GM19397 (cell line): ENCODE measurements around the gene FAM219A.

Experiments
- ATAC-seq: cut with Tn5 transposase; IDR thresholded peaks from one replicate; pipeline ENCODE4 v1.9.1; 2021; ENCODE audit warnings: mild to moderate bottlenecking, moderate library complexity; ENCODE audit not compliant: unreplicated experiment

Gene FAM219A

DNA sequence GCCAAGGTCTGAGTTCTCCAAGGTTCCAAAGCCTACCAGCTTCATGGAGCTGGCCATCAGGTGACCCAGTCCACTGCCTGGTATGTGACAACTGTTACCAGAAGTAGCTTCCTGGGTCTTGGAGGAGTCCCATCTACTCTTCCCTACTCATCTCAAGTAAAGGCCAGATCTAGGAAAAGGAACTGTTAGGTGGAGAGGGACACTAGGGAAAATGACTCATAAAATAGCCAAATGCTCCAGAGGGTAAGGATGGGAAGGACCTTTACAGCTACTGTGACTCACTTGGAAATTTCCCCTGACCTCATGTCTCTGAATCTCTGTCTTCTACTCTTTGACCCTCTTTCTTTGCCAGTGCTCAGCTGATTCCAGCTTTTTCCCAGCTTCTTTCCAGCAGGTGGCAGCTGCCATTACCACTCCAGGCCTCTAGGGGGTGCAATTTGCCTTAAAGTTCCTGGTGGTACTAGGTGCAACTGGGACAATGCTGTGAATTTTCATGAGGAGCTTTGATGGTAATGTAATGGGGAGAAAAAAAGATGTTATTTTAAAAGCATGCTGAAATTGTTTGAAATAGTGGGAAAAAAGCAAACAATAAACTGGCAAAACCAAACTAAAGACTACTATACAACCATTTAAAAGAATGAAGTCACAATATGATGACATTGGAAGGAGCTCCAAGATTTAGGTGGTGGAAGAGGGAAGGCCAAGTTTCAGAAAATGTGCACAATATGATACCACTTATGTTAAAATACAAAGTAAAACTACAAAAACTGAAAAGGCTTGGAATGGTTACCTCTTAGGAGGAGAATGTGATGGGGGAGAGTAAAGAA, 54.6 kb downstream of the FAM219A start:
- no peak for ATAC-seq

DNA sequence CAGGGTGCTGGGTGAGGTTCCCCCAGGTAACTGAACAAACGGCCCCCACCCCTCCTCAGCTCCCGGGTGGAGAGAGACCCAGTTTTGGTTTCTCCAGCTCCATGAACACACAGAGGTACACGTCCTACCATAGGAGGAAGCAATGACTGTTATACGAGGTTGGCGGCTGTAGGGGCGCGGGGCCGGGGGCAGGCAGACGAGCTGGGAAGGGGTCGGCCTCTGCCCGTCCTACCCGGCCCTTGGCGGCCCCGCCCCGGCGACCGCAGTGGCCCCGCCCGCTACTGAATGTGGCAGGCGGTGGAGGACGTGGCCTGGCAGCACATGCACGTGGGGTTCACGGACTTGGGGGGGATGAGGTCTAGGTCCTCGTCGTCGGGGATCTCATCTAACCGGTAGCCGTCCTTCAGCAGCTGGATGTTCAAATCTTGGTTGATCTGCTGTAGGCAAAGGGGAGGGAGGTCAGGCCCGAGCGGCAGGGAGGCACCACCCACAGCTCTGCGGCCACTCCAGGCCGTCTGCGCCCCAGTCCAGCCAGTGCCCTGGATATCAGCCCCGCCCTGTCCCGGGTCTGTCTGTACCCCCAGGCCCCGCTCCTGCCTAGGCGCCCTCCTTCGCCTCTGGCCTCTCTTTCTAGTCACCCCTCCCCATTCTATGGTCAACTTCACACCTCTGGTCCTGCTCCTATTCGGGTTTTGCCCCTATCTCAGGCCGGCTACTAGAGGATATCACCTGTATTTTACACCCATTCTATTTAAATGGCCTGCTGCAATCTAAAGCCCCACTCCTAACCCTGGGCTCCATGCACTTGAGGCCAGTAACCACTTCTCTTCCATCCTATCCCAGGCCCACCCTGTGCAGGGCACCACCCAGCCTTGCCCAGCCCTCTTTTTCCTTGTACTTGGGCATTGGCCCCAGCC, 57.4 kb downstream of the FAM219A start:
- ATAC-seq = no peak

DNA sequence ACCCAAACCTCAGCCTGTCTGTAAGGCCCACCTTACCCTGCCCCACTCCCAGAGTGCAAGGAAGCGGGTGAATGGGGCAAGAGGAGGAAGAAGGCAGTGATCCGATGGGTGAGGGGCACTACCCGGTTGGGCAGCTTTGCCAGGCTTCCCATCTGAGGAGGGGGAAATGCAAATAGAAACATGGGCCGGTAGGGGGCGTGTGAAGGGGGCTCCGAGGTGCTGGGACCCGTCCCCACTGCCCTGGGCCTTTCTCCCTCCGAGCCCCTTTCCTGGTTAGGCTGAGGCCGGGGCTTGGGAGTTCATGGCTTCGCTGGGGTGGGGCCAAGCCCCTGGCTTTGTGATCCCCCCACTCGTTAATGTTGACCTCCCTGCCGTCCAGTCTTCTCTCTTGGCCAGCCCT, 58.1 kb downstream of the FAM219A start:
- no peak for ATAC-seq

DNA sequence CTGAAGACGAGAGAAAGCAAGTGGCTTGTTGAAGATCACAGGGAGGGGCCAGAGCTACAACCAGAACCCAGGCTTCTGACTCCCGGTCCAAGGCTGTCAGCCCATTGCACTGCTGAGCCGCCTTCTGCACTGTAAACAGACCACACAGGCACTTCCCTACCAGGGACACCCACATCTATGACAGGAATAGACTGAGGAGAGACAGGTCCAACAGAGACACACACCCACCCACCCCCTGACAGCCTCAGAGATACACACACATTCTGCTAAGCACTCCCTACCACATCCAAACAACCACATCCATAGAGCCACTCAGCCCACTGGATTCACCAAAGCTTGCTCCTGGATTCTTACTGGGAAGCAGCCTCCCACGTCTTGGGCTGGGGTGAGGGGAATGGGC, 58.6 kb downstream of the FAM219A start:
- no peak for ATAC-seq

DNA sequence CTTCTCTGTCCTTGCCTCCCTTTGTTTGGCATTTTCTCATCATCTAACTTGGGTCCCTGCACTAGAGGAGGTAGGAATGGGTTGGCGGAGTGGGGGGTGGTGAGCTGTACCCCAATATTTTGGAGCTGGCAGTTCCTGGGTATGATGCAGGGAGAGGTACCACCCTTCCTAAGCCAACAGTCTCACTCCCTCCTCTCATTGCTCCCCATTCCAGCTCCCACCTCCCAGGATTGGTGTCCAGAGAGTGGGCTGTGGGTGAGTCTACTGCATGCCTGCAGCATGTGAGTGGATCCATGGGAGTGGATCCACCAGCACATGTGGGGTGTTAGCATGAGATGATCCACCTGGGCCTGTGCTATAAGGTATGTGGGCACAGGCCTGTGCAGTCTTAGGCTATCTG, 59.5 kb downstream of the FAM219A start:
- ATAC-seq = no peak

DNA sequence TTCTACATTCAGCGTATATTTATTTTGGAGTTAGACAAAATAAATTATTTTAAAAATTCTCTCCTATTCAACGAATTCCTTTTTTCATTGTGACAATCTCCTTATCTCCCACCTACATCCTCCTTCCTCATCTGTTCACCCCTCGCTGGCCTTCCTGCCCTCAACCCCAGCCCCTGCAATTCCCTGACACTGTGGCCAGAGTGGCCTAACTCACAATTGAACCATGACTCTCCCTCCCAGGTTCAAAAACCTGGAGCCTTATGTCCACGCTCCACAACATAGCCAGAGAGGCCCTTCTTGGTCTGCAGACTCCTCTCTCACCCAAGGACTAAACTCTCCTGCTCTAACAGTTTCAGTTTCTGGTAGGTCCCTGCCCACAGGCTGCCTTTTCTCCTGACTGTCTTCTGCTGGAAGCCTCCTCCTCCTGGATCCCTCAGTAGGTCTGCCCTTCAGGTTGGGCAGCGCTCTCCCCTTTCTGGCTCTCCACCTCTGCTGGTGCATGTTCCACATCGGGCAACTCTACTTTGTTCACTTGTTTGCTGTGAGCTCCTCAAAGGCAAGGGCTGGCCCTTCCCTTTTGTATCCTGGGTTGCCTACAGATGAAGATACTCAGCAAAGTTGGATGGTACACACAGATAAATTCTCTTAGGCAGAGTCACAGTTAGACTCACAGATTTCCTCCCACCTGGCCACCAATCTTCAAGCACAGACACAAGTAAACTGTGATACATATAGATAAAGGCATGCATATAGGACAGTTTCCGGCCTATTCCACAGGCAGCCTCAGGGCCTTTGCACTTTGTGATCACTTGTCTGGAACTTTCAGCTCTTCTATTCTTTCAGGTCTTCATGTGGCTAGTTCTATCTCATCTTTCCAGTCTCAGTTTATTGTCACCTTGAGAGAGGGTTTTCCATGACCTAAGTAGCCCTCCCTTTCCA, 61.8 kb downstream of the FAM219A start:
- no peak for ATAC-seq

DNA sequence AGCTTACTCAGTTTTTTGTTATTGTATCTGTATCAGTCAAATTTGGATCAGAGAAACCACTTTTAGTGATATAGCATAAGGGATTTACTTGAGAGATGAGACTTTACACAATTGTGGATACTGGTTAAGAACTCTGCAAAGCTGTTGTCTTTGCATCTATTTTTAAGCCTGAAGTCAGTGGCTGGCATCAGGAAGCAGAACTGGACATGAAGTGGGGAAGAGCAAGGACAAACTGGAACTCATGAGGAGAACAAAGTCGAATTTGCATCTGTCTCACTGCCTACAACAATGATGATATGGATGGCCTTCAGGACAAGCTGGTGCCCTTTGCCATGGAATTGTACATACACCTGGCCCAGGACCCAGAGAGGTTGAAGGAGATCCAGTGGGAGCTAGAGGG, 65.9 kb downstream of the FAM219A start:
- ATAC-seq = no peak

DNA sequence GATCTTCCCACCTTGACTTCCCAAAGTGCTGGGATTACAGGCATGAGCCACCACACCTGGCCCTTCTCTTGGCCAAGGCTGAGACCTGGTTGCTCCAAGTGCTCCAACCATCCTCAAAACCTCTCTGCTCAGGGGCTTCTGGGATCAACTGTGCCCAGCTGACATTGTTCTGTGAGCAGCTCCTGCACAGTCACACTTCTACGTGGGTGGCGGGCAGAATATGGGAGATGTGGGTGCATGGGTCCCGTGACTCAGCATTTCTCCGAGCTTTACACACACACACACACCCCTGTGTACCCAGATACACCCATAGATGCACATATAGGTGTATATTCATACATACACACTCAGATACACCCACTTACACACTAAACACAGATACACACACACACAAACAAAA, 71.1 kb downstream of the FAM219A start:
- no peak for ATAC-seq

DNA sequence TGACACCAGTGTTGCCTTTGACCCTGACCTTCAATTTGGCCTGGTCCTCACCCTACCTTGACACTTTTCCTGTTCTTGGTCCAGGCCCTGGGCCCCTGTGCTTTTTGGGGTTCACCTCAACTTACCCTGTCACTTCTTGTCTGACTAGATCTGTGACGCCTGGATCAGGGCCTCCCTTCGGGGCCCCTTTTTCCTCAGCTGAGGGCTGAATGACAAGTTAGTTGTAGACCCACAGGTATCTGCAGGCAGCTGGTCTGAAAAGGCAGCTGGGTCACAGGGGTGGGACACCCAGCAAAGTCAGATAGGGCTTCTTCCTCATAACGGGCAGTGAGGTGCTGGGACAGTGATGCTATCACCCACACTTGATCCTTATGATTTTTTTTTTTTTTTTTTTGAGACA, 71.7 kb downstream of the FAM219A start:
- ATAC-seq = no peak

DNA sequence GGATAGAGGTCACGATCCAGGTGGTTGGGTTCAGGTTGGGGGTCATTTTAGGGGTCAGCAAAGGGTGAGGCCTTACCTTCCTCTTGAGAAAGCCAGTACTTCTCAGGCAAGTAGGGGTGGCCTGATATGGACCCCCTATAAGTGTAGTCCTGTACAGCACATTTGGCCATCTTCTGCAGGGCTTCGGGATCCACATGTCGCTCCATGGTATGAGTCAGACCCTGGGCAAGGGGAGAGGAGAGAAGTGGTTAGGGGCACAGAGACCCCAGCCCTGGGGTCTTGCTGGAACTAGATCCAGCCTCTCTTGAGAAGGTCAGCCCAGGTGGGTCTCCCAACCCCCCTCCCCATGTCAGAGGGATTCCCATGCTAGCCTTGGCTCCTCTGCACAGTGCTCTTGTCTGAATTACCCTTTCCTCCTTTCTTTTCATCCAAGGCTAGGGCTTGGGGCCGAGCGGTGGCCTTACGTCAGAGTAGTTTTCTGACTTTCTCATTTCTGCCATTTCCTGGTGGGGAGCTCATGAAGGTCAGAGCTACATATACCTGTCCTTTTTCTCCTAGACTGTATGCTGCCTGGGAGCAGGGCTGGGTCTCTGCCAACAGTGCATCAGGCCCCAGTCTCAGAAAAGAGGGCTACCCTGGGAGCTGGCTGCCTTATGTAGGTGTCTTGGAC, 72.7 kb downstream of the FAM219A start:
- ATAC-seq = no peak

DNA sequence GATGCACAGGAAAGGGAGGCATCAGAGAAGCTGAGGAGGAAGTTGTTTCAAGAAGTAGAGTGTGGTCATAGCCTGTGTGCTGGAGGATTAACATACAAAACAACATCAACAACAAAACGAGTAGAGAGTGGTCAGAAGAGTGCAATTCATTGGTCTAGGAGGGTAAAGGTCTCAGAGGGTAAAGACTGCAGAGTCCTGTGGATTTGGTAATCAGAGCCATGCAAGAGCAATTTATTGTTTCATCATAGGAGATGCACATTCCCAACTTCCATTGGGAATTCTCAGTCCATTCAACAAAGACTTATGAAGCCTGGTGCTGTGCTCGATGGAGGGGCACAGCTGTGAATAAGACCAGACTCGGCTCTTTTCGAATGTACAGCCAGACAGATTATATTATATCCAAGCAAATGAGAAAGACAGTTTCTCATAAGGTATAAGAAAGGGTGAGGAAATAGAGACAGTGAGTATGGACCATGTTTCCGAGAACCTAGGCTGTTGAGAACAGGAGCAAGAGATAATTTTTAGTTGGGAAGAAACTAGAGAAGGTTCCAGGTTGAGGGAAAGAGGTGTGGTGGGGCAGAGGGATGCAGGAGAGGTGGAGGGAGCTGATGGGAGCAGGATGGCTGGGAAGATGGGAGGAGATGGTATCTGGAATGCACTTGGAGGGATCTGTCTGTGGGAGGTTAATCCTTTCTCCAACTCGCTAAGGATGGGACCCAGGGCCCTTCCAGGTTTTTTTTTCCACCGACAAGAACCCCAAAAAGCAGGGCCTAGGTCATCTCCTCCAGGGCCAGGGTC, 73.8 kb downstream of the FAM219A start:
- ATAC-seq = no peak

DNA sequence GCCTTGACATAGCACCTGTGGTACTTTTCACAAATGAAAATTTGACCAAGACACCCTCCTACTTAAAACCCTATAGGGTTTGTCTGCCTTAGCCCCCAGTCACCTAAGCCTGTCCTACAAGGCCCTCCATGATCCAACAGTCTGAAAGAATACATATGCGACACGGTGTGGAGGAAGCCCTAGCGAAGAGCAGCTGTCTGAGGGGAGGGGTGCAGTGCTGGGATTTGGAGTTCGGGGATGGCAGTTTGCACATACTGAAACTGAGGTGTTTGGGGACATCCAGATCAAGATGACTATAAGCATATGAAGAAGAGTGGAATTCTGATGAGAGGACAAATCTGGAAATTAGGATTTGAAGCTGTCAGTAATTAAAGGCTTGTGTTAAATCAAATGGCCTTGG, 74.5 kb downstream of the FAM219A start:
- no peak for ATAC-seq

DNA sequence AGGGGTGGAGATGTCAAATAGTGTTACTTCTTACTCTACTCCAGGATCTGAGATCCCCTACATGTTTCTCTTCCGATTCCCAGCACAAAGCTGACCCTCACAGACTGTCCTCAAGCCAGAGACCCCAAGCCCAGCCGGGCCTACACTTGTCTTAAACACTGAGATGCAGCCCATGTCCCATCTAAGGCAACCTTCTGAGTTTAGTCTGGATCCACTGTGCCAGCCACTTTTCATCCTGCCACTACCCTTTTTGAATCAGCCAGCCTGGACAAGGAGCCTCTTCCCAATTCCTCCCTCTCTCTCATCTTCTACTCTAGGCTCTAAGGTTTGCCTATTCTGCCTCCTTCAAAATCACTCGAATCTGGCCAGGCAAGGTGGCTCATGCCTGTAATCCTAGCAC, 75.5 kb downstream of the FAM219A start:
- no peak for ATAC-seq

DNA sequence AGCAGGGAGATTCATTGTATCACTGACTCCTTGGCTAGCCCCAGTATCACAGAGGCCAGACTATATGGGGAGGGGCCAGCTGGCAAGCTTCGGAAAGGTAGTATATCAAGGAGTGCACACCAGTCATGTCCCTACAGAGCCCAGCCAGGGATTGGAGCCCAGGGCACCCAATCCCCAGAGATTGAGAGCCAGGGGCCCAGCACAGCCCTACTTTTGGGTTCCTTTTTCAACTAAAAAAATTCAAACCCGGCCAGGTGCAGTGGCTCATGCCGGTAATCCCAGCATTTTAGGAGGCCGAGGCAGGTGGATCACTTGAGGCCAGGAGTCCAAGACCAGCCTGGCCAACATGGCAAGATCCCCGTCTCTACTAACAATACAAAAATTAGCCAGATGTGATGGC, 76.3 kb downstream of the FAM219A start:
- no peak for ATAC-seq

DNA sequence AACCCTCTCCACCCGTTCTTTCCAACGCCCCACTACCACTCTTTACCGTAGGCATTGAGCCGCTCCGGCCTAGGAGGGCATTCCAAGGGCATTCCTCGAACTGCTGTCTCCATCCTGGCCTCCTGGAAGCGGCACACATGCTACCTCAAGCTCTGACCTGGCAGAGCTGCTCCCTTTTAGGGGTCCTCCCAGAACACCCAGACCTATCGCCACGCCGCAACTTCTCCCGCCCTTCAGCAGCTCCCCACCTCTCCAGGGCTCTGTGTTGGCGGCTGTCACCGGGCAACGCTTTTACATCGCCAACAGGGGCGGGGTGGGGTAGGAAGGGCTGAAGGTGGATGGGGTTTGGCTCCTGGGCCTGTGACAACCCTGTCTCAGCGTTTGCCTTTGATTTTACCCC, 77.0 kb downstream of the FAM219A start:
- ATAC-seq = no peak

DNA sequence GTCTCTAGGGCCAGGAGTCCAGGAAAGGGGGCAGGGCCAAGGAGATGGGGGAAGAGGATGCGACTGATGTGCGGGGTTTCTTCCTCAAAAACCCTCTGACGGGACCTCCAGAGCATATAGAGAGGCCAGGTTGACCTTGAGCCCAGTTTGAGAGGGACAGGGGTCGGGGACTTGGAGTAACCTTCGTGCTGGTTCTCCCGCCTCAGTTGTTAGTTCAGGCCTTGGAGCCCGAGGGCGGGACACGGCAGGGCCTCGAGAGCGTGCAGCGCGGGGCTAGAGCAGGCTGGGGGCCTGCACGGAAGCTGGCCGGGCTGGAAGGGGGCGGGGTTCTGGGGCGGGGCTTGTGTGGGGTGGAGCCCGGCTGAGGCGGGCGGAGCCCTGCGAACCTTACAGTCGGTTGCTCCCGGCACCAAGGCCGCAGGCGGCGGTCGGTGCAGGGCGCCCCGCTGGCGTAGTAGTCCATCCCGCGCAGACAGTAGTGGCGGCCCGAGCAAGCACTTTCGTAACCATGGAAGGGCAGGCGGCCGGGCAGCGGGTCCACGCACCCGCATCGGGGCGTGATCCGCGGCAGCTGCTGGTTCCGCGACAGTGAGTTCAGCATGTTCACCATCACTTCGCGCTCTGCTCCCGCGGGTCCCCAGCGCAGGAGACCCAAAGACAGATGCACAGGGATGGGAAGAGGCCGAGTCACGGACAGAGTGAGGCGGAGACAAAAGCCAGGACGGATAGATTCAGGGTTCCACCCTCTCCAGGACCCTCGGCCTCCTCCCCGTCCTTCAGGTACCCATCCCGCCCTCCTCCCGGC, 77.7 kb downstream of the FAM219A start:
- peak; percentile 32 for ATAC-seq

DNA sequence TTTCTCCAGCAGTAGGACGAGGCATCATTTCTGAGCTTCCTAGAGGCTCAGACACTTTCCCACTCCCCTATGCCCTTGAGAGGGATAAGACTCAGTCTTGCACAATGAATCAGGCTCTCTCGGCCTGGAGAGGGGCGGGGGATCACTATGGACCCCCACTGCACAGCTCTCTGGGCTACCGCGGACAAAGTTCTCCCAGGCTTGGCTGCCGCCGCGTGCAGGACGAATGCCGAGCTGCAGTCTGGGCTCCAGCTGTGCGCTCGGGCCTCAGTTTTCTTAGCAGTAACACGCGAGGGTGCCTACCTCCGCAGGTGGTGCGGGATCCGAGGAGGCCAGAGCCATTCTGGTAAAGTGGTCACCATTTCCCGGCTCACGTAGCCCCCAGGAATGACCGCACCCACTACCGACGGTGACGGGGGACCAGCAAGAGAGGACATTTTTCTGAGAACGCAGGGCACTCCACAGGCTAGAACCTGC, 78.3 kb downstream of the FAM219A start:
- no peak for ATAC-seq

DNA sequence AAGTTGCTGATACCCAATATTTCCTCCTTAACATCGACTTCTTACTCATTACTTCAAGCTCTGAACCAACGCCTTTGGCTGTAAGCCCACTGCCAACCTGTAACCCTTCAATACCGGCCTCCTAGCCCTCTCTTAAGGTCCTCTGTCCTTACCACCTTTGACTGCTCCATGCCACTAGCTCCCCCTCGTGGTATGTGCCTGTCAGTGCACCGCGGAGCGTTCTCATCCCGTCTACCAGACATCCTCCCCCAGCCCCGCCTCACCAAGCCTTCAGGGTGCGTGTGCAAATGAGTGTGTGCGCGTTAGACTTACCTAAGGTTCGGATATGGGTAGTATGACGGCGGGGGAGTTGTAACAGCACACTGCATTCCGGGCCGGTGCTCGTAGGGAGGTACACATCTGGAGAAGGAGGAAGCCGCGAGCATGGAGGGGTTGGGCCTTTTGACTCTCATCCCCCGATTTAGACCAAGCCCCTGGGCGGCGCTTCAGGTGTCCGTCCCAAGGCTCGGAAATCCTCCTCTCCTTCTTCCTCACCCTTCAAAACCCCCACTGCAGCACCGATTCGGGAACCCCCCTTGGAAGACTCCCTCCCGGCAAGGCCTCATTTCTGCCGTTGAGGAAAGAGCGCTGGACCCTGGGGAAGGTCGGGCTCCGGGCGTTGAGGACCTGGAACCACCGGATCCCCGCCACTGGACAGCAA, 78.9 kb downstream of the FAM219A start:
- no peak for ATAC-seq
